MCF 10A (cell line): Measurements from ENCODE around the gene KIF21A. TPM values are rescaled to one million over a fixed set of nuclear protein-coding genes. Genes with fewer than 3 reads are reported as not detected.

ENCODE experiments used
- BruUV-seq: library from RNA; stranded (reverse); fragments of 400-500 nt; replicated peaks from 2 replicates; lab custom pipeline; 2021; lab: Mats Ljungman, UMichigan
- CTCF ChIA-PET: fragments of 300-600 bp; sonication (Branson Sonifier 250); formaldehyde crosslinking; extraction: SDS; loops from one replicate; lab custom pipeline; 2021; ENCODE audit warnings: antibody characterized with exemption, inconsistent platforms; lab: Yijun Ruan, JAX
- POLR2A ChIA-PET: fragments of 300-600, 350-650 bp; sonication (Branson Sonifier 250); formaldehyde crosslinking; extraction: SDS; loops from one replicate; lab custom pipeline; 2020; ENCODE audit warnings: antibody characterized with exemption, inconsistent platforms; lab: Yijun Ruan, JAX
- DNase-seq: peaks from one replicate; pipeline ENCODE4 v3.0.0-alpha.2; 2018; ENCODE audit not compliant: unreplicated experiment
- H3K27ac Mint-ChIP-seq: one replicate; pipeline ENCODE4 v1.8.0; 2022; ENCODE audit warnings: mild to moderate bottlenecking, low read depth, mixed read lengths; ENCODE audit not compliant: unreplicated experiment
- H3K27me3 Mint-ChIP-seq: one replicate; pipeline ENCODE4 v1.8.0; 2022; ENCODE audit warnings: mixed read lengths; ENCODE audit not compliant: insufficient read depth, unreplicated experiment
- H3K36me3 Mint-ChIP-seq: one replicate; pipeline ENCODE4 v1.8.0; 2022; ENCODE audit warnings: mild to moderate bottlenecking, moderate library complexity, mixed read lengths; ENCODE audit not compliant: insufficient read depth, unreplicated experiment
- H3K4me1 Mint-ChIP-seq: one replicate; pipeline ENCODE4 v1.8.0; 2022; ENCODE audit warnings: mixed read lengths; ENCODE audit not compliant: insufficient read depth, unreplicated experiment
- H3K4me3 Mint-ChIP-seq: one replicate; pipeline ENCODE4 v1.8.0; 2022; ENCODE audit warnings: mild to moderate bottlenecking, moderate library complexity, mixed read lengths; ENCODE audit not compliant: unreplicated experiment
- H3K9me3 Mint-ChIP-seq: one replicate; pipeline ENCODE4 v1.8.0; 2022; ENCODE audit warnings: mixed read lengths; ENCODE audit not compliant: unreplicated experiment
- intact Hi-C: fragments of 100-400 bp; cut with micrococcal nuclease; formaldehyde crosslinking; loops from 2 replicates; pipeline ENCODE4 v1.14.1; 2022
- total RNA-seq: library from RNA; stranded (reverse); gene quantifications from 2 replicates; pipeline ENCODE4 v1.2.3, GENCODE V29; 2022
- TF ChIP-seq, protein P1 (sequence below): fragments of 200-600 bp; IDR thresholded peaks from one replicate; pipeline ENCODE4 v1.8.0; 2022; ENCODE audit warnings: antibody characterized with exemption, mild to moderate bottlenecking; ENCODE audit not compliant: unreplicated experiment

KIF21A gene
- total RNA-seq, 1 experiment from 2014 or later, result 53.8 TPM

DNA sequence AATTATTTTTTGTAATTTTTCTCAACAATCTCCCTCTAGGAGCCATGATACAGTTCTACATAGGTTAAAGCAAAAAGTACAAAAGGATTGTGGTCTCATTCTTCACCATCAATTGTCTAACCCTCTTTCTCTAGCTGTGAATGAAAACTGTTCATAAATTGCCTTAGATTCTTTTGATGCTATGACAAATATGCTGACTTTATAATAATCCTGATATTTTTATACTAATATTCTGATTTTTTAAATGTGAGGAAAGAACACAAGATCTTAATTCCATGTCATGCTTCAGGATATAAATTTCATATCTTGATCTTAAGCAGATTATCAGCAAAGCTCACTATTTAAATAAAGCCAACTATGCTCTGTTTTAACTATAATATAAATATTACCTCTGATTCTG is 75.4 kb downstream of the KIF21A start:
- no TSS peak for BruUV-seq
- Mint-ChIP-seq H3K9me3 (no peaks in the 10 kb centered on the region), H3K27ac (no peak overlapping the region), H3K36me3 (peaks cover 33% of the 10 kb centered on the region), H3K4me1 (peaks cover 2% of the 10 kb centered on the region), H3K4me3 (no peak overlapping the region), H3K27me3 (no peaks in the 10 kb centered on the region)
- TF ChIP-seq, protein P1, sequence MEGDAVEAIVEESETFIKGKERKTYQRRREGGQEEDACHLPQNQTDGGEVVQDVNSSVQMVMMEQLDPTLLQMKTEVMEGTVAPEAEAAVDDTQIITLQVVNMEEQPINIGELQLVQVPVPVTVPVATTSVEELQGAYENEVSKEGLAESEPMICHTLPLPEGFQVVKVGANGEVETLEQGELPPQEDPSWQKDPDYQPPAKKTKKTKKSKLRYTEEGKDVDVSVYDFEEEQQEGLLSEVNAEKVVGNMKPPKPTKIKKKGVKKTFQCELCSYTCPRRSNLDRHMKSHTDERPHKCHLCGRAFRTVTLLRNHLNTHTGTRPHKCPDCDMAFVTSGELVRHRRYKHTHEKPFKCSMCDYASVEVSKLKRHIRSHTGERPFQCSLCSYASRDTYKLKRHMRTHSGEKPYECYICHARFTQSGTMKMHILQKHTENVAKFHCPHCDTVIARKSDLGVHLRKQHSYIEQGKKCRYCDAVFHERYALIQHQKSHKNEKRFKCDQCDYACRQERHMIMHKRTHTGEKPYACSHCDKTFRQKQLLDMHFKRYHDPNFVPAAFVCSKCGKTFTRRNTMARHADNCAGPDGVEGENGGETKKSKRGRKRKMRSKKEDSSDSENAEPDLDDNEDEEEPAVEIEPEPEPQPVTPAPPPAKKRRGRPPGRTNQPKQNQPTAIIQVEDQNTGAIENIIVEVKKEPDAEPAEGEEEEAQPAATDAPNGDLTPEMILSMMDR, result no peak
- intact Hi-C loops, result loop anchor here (1.0 to 5.0 kb wide), 4 partner anchors 60 to 220 kb away; partner anchors contain the start of gene KIF21A
- CTCF ChIA-PET, result interaction anchor here (0.6 to 1.4 kb wide), 2 partner anchors 10 to 239 kb away, joined by 3 read pairs; no protein-coding TSS in a partner anchor
- POLR2A ChIA-PET, result interaction anchor here (3.5 kb wide), 1 partner anchor 76 kb away, joined by 11 read pairs; the partner anchor contains the start of gene KIF21A
- DNase-seq, result no peak

DNA sequence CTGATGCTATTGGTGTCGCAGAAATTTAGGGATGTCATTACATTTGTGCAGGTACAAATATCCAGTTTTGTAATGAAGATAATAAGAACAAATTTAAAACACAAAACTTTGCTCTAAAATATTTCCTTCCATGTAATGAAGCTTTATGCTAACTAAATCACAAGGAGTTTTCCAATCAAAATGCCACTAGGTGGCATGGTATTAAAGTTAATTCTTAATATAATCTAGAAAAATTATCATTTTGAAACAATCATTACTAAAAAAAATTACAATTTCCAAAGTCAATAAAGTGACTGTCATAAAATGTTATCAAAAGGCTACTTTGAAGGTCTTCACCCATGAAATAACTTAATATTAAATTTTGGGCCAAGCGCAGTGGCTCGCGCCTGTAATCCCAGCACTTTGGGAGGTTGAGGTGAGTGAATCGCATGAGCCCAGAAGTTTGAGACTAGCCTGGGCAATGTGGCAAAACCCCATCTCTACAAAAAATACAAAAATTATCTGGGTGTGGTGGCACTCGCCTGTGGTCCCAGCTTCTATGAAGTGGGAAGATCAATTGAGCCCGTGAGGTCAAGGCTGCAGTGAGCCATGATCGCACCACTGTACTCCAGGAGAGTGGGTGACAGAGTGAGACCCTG is 77.4 kb downstream of the KIF21A start:
- Mint-ChIP-seq H3K9me3 (no peaks in the 10 kb centered on the region), H3K4me3 (no peak overlapping the region), H3K36me3 (peaks cover 40% of the 10 kb centered on the region), H3K4me1 (no peaks in the 10 kb centered on the region), H3K27ac (no peak overlapping the region), H3K27me3 (no peaks in the 10 kb centered on the region)
- no TSS peak for BruUV-seq
- CTCF ChIA-PET, result interaction anchor here (0.6 to 4.4 kb wide), 25 partner anchors 8 to 390 kb away, joined by 3 to 17 read pairs (median 3); partner anchors contain the start of gene ABCD2
- POLR2A ChIA-PET, result interaction anchor here (1.0 to 3.5 kb wide), 3 partner anchors 78 to 326 kb away, joined by 4 to 11 read pairs (median 5); partner anchors contain the start of gene KIF21A
- intact Hi-C loops, result loop anchor here (1.0 to 5.0 kb wide), 5 partner anchors 62 to 327 kb away; partner anchors contain the start of genes ABCD2 and KIF21A
- TF ChIP-seq, protein P1, result peak; percentile 9
- DNase-seq, result no peak

DNA sequence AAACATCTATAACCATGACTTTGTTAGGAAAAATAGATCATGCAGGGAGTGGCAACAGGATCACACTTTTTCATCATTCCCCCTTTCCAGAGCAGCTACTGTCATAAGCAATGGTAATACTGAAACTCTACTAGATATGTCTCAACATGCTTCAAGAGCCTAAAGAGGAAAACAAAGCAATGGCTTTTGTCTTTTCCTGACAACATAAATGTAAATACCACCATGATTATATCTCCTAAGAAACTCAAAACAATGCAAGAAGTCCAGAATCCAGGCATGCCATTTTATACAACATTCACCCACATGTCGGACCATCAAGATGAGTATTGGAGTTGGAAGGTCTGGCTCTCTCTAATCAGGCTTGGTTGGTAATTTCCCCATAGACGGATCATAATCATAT is 78.7 kb downstream of the KIF21A start:
- TF ChIP-seq, protein P1, result no peak
- BruUV-seq, result no TSS peak
- Mint-ChIP-seq H3K4me1 (no peaks in the 10 kb centered on the region), H3K4me3 (no peak overlapping the region), H3K36me3 (peaks cover 40% of the 10 kb centered on the region), H3K27ac (no peak overlapping the region), H3K9me3 (no peaks in the 10 kb centered on the region), H3K27me3 (no peaks in the 10 kb centered on the region)
- CTCF ChIA-PET, result interaction anchor here (0.6 to 4.4 kb wide), 13 partner anchors 9 to 351 kb away, joined by 3 to 17 read pairs (median 3); partner anchors contain the start of gene ABCD2
- no peak for DNase-seq
- intact Hi-C loops, result loop anchor here (2.0 kb wide), 1 partner anchor 329 kb away; no protein-coding TSS in a partner anchor
- POLR2A ChIA-PET, result interaction anchor here (1.1 kb wide), 1 partner anchor 327 kb away, joined by 5 read pairs; no protein-coding TSS in a partner anchor

DNA sequence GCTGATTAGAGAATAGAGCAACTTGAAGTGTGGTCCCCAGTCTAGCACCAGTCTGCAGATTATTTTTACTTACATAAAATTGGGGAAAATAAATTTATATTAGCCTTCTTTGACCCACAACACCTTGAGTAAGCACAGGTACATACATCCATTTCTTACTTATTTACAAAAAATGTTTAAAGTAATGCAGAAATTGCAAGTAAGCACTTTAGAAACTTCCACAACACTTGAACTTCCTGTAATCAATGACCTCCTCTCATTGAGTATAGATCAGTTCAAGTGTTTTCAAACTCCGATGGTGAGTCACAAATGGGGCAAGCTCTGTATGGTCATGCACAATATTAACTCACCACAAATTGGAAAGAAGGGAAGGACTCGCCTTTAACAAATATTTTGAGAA is 83.3 kb downstream of the KIF21A start:
- H3K4me3 Mint-ChIP-seq, result no peak overlapping the region
- BruUV-seq, result no TSS peak
- peaks cover 40% of the 10 kb centered on the region for H3K36me3 Mint-ChIP-seq
- TF ChIP-seq, protein P1, result no peak
- no peaks in the 10 kb centered on the region for H3K9me3 Mint-ChIP-seq
- H3K4me1 Mint-ChIP-seq, result peaks cover 6% of the 10 kb centered on the region
- H3K27me3 Mint-ChIP-seq, result no peaks in the 10 kb centered on the region
- H3K27ac Mint-ChIP-seq, result no peak overlapping the region
- POLR2A ChIA-PET, result no interaction called here
- intact Hi-C loops, result loop anchor here (1.0 kb wide), 1 partner anchor 12 kb away; no protein-coding TSS in a partner anchor
- CTCF ChIA-PET, result interaction anchor here (0.6 to 2.0 kb wide), 3 partner anchors 41 to 375 kb away, joined by 3 to 5 read pairs (median 4); partner anchors contain the start of gene ABCD2
- DNase-seq, result no peak
